ENCODE measurements around the gene THOC1.

THOC1 gene

GRCh38 chr18:179499-179898 is 88.3 kb downstream of the THOC1 start:
- no peak for DNase-seq (ENCODE audit: insufficient read length, low spot score)
- FAIRE-seq: no peak
- TF ChIP-seq TAF1 (IDR thresholded peaks at IDR 0.05; ENCODE audit: low read depth, low read length): no peak
- no peak for TF ChIP-seq SPI1 (IDR thresholded peaks at IDR 0.05; ENCODE audit: low read depth, low read length)

DNA sequence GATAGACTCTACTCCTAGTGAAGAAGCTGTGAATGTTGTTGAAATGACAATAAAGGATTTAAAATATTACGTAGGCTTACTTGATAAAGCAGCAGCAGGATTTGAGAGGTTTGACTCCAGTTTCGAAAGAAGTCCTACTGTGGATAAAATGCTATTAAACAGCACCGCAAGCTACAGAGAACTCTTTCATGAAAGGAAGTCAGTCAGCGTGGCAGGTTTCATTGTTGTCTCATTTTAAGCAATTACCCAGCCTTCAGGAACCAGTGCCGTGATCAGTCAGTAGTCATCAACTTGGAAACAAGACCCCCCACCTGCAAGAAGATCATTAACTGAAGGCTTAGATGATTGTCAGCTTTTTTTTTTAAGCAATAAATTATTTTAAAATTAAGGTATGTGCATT is 95.5 kb downstream of the THOC1 start:
- FAIRE-seq (no peak), DNase-seq (ENCODE audit: insufficient read length, low spot score) (no peak)
- TF ChIP-seq SPI1 (IDR thresholded peaks at IDR 0.05; ENCODE audit: low read depth, low read length) (no peak), POLR2AphosphoS5 (IDR thresholded peaks at IDR 0.05; ENCODE audit: low read depth, low read length) (no peak), TAF1 (IDR thresholded peaks at IDR 0.05; ENCODE audit: low read depth, low read length) (no peak), POU2F2 (IDR thresholded peaks at IDR 0.05; ENCODE audit: low read depth, low read length) (no peak), POLR2A (IDR thresholded peaks at IDR 0.05; ENCODE audit: low read depth, low read length) (no peak), PAX5 (IDR thresholded peaks at IDR 0.05; ENCODE audit: insufficient read depth, low read length, severe bottlenecking) (no peak)
